HG03139 (cell line): ENCODE results near the gene VPS33A.

Source experiments
- ATAC-seq: cut with Tn5 transposase; IDR thresholded peaks from one replicate; pipeline ENCODE4 v1.9.1; 2021; ENCODE audit not compliant: unreplicated experiment

VPS33A gene

DNA sequence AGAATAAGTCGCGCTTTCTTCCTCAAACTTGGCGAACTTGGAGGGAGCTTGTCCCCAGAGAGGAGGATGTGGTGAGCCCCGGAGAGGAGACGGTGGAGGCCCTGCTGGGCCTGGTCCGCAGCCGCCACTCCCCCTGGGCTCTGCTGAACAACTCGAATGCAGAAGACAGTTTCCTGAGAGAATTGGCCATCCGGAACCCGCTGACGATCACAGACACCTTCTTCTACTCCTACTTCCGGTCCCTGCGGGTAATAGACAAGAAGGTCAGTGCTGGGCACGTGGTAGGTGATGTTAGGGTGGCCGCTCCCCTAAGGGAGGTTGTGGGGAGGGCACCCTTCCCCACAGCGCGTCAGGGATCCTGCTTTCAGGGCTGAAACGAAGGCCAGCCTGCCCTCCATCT, 81.8 kb downstream of the VPS33A start:
- ATAC-seq: no peak

GRCh38 chr12:122183588-122183940, 82.7 kb downstream of the VPS33A start:
- ATAC-seq: no peak

DNA sequence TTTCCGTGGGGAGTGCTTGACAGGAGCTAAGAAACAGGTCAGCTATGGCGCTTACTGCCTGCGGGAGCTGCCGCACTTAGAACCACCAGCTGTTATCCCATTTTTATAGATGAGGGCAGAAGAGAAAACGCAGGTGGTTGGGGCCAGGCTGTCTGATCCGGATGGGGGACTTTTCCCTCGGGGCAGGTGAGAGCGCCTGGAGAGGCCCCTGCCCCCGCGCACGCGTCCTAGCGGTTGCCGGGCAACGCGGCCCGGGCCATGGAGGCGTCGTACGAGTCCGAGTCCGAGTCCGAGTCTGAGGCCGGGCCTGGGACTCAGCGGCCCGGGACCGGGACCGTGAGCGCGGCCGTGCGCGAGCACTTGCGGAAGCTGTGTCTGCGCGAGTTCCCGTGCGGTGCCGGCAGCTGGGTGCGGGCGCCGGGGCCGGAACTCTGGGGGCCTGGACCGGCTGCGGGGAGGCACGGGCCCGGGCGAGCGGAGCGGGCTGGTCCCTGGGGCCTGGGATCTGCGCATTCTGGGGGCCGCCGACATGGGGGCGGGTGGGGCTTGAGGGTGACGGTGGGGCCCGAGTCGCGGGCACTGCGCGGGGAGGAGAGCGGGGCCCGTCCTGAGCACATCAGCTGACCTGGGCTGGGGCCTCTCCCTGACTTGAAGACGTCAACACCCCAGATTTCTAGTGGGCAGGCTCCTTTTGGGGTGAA, 83.3 kb downstream of the VPS33A start, which contains the start of gene LRRC43:
TSS of gene LRRC43 (plus strand) at position 237 of the 701 bp plus-strand sequence. CDS start at position 259, 22 bp downstream.
- no peak for ATAC-seq
